ENCODE results near the gene IRF9.

GRCh38 chr14:24139272-24139934, 21.7 kb upstream of the IRF9 start:
- TF ChIP-seq POLR2A (IDR thresholded peaks at IDR 0.05) (no peak), CTCF (IDR thresholded peaks at IDR 0.05) (no peak)
